ENCODE results near the gene PDZD2.
"Not testable (repeated sequence)": the region's sequence is repeated elsewhere in the genome, so short reads cannot be mapped to it uniquely, and the experiment has no call there.

The PDZD2 gene

GRCh38 chr5:31939151-31939550 lies 300.2 kb downstream of the PDZD2 start:
- peak; percentile 5 for DNase-seq

GRCh38 chr5:31941151-31941755 lies 302.3 kb downstream of the PDZD2 start:
- DNase-seq = no peak

GRCh38 chr5:31942546-31942945 lies 303.6 kb downstream of the PDZD2 start:
- no peak for DNase-seq

- no peak for DNase-seq
Measured at GRCh38 chr5:31944684-31945445, 305.9 kb downstream of the PDZD2 start.

- no peak for DNase-seq
Measured at GRCh38 chr5:31948006-31948405, 309.1 kb downstream of the PDZD2 start.

GRCh38 chr5:31952067-31952466 lies 313.1 kb downstream of the PDZD2 start:
- DNase-seq = no peak

- no peak for DNase-seq
Measured at GRCh38 chr5:31954091-31954490, 315.2 kb downstream of the PDZD2 start.

GRCh38 chr5:31957151-31957550 lies 318.2 kb downstream of the PDZD2 start:
- DNase-seq = no peak

- DNase-seq = no peak
Measured at GRCh38 chr5:31962351-31962751, 323.4 kb downstream of the PDZD2 start.

- DNase-seq = no peak
Measured at GRCh38 chr5:31962871-31963307, 324.0 kb downstream of the PDZD2 start.

GRCh38 chr5:31963358-31964006 lies 324.6 kb downstream of the PDZD2 start:
- DNase-seq = no peak

GRCh38 chr5:31964007-31964360 lies 325.1 kb downstream of the PDZD2 start:
- no peak for DNase-seq

GRCh38 chr5:31965227-31965626 lies 326.3 kb downstream of the PDZD2 start:
- DNase-seq = no peak

- no peak for DNase-seq
Measured at GRCh38 chr5:31966936-31967335, 328.0 kb downstream of the PDZD2 start.

GRCh38 chr5:31967461-31967860 lies 328.5 kb downstream of the PDZD2 start:
- DNase-seq = no peak

- DNase-seq = no peak
Measured at GRCh38 chr5:31972558-31972957, 333.6 kb downstream of the PDZD2 start.

- DNase-seq = not testable (repeated sequence)
Measured at GRCh38 chr5:31975189-31975612, 336.3 kb downstream of the PDZD2 start.

GRCh38 chr5:31976169-31976568 lies 337.2 kb downstream of the PDZD2 start:
- DNase-seq = no peak

GRCh38 chr5:31981361-31981945 lies 342.5 kb downstream of the PDZD2 start:
- DNase-seq = no peak

- no peak for DNase-seq
Measured at GRCh38 chr5:31982027-31982426, 343.1 kb downstream of the PDZD2 start.

GRCh38 chr5:31982621-31983020 lies 343.7 kb downstream of the PDZD2 start:
- DNase-seq = no peak

GRCh38 chr5:31983851-31984250 lies 344.9 kb downstream of the PDZD2 start:
- no peak for DNase-seq

- no peak for DNase-seq
Measured at GRCh38 chr5:31984691-31985090, 345.8 kb downstream of the PDZD2 start.

GRCh38 chr5:31986101-31986500 lies 347.2 kb downstream of the PDZD2 start:
- DNase-seq = no peak
